ENCODE results near the gene CDC42SE2. TPM values are rescaled to one million over a fixed set of nuclear protein-coding genes. Genes with fewer than 3 reads are reported as not detected.
"Not testable (repeated sequence)": the region's sequence is repeated elsewhere in the genome, so short reads cannot be mapped to it uniquely, and the experiment has no call there.

CDC42SE2 gene
- total RNA-seq, 1 donor from 2014 or later = 32.3 TPM

DNA sequence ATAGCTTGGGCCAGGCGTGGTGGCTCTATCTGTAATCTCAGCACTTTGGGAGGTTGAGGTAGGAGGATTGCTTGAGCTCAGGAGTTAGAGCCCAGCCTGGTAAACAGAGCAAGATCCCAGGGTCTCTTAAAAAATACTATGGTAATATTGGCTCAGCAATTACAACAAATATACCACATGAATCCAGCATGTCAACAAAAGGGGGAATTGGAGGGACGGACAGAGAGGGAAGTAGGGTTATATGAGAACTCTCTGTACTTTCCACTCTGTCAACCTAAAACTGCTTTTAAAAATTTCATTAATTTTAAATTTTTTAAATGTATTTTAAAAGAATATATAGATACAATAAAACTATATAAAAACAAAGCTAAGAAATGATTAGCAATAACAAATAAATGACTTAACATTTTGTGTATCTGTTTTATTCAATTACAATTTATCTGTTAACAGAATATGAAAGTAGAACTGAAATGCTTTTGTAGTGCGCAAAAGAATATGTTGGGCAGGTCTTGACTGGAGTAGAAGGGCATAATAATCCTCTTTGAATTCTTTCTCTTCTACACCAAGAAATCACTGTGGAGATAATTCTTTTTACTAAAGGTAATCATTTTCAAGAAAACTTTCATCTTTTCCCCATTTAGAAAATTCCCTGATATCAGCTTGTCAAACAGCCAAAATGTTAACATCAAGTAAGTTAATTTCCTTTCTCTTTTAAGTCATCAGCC is 12.9 kb upstream of the CDC42SE2 start:
- no peak for DNase-seq

DNA sequence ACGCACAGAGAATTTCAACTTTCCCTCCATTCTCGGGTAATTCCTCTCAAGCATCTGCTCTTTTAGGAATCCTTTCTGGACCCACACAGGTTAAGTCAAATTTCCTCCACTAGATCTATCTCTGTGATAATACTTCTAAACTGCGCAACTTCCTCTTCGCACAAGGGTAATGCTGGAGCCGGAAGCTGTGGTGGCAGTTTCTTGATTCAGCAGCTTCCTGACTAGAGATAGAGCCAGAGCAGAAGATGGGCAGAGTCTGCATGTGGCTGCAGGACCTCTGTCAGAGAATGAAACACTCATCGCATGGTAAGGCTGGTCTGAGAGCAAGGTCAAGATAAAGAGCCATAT is 11.1 kb upstream of the CDC42SE2 start:
- no peak for DNase-seq

DNA sequence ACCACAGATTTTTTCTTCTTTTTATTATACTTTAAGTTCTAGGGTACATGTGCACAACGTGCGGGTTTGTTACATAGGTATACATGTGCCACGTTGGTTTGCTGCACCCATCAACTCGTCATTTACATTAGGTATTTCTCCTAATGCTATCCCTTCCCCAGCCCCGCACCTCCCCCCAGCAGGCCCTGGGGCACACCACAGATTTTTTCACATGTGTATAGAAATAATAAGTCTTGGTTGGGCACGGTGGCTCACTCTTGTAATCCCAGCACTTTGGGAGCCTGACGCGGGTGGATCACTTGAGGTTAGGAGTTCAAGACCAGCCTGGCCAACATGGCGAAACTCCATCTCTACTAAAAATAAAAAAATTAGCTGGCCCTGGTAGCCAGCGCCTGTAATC is 9.8 kb upstream of the CDC42SE2 start:
- DNase-seq = not testable (repeated sequence)

DNA sequence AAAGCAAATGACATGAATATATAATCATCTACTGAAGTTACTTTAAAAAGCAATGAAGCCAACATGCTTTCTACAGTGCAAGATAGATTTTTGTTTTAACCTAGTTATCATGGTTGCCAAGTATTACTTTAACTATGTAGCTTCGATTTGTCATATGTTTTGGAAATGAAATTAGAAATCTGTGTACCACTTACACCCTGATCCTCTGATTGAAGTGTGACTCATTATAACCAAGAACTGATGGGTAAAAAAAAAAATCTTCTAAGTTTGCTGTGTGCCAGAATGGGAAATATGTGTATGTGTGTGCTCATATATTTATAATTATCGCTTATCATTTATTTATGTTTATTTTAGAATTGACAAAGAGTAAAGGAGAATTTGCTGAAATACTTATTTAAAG is 9.1 kb upstream of the CDC42SE2 start:
- no peak for DNase-seq

DNA sequence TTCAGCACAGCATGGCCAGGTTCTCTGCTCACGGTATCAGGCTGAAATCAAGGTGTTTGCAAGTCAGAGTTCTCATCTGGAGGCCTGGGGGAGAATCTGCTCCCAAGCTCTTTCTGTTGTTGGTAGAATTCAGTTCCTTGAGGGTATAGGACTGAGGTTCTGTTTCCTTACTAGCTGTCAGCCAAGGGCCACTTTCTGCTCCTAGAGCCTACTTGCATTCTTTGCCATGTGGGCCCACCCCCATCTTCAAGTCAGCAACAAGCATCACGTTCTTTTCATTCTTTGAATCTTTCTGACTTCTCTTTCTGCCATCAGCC is 7.4 kb upstream of the CDC42SE2 start:
- DNase-seq = no peak

DNA sequence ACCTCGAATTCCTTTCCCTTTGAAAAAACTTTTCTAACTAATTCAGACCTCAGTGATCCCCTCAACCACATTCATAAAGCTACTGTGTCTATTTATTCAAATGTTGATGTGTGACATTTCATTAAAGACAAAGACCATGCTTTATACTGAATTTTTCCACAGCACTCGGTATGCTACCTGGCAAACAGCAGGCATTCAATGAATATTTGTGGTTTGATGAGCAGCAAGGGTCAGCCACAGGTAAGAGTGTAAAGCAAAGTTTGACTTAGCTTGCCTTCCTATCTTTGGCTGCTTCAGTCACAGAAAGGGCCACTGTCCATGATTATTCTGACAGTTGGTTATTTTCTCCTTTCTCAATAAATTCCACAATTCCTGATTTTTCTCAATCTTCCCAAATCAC is 5.1 kb upstream of the CDC42SE2 start:
- no peak for DNase-seq

DNA sequence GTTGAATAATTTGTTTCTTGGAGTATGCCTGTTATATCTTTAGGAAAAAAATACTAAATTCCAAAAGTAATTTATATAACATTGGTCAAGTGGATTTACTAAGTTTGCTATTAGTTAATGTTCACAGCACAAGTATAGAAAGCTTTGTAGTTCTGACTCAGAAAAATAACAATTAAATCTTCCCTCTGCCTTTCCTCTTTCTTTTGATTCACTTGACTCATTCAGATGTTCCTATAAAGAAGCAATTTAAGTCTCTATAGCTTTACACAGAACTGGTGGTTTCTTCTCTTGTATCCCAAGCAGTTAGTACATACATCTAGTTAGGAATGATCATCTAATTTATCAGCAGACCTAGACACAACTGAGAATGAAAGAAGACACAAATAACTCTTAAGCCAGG is 4.5 kb upstream of the CDC42SE2 start:
- DNase-seq = no peak

DNA sequence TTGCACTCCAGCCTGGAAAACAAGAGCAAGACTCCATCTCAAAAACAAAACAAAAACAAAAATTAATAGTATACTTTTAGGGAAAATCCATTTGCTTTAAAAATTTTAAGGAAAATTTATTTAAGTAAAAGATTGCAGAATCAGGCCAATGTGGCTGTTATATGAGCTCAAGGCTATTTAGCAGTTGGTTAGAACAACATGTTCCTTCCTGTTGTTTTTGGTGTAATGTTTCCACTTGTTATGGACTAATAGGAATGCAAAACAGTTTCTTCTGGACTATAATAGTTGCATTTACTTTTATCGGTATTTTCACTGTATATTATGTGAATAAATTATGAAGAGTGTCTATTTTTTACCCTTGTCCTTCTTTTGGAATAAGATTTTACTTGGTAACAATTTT is 3.0 kb upstream of the CDC42SE2 start:
- no peak for DNase-seq

DNA sequence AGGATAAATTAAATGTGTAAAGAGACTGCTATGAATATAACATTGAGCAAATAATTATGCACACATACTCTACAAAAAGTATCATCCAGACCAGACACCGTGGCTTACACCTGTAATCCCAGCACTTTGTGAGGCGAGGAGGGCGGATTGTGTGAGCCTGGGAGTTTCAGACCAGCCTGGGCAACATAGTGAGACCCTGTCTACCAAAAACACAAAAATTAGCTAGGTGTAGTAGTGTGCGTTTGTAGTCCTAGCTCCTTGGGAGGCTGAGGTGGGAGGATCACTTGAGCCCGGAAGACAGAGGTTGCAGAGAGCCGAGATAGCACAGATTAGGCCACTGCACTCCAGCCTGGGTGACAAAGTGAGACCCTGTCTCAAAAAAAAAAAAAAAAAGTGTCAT is 2.4 kb upstream of the CDC42SE2 start:
- no peak for DNase-seq

DNA sequence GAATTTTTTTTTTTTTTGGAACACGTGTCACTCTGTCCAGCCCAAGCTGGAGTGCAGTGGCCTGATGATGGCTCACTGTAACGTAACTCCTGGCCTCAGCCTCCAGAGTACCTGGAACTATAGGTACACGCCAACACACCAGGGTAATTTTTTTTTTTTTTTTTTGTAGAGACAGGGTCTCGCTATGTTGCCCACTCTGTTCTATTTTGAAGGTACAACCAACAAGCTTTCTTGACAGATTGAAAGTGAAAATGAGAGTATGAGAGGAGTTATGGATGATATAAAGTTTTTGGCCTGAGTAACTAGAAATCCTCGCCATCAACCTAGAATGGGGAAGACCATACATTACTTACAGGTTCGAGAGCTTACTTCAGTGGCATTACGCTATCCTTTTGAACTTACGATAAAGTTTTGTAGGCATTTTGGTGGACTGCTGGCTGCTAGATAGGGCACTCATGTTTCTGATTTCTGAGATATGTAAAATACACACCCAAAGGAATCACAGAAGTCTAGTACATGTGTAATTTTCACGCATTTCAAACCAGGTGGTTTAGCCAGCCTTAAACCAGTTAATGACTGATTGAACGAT is 806 bp upstream of the CDC42SE2 start:
- peak; percentile 44 for DNase-seq

DNA sequence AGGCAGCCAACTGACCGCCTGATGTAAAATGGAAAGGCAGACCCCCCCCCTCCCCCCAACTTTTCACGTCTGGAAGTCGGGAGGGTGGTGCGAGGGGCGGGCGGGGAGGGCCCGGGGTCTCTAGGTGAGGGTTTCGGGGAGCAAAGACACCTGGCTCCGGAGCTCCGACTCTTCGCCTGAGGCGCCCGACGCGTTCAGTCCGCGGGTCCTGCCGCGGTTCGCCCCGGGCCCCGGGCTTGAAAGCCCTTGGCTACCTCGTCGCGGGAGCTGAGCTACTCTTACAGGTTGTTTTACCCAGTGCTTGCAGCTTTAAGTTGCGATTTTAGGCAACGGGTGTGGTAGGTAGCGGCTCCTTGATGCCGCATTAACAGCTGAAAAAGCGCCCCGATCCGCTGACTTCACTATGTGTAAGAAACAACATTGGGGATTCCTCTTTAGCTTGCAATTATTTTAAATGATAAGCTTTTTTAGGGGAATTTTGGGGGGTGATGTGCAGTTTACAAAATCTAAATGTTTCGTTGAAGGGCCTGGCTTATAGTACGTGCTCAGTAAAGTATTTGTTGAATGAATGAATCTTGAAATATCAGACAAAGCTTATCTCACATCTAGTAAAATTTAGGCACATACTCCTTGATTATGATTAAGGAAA is 722 bp downstream of the CDC42SE2 start:
- DNase-seq = peak; percentile 47

DNA sequence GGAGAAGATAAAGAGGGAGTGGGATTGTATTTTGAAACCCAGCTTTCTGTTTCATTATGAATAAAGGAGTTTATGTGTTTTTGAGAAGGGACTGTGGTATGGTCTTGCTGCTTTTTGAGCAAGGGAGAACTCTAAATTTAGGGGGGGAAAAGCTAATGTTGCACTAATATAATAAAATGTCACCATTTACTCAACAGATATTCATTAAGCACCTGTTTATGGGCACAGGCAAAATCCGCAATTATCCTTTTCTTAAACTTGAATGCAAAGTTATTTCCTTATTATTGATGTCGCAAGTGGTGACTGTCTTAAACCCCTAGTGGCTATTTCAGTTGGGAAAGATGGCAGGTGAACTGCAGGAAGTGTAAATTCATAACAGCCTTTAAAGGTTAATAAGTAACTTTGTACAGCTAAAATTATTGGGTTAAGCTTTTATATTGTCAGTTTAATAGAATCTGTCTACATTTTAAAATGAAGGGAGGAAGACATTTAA is 1.5 kb downstream of the CDC42SE2 start:
- peak; percentile 11 for DNase-seq

DNA sequence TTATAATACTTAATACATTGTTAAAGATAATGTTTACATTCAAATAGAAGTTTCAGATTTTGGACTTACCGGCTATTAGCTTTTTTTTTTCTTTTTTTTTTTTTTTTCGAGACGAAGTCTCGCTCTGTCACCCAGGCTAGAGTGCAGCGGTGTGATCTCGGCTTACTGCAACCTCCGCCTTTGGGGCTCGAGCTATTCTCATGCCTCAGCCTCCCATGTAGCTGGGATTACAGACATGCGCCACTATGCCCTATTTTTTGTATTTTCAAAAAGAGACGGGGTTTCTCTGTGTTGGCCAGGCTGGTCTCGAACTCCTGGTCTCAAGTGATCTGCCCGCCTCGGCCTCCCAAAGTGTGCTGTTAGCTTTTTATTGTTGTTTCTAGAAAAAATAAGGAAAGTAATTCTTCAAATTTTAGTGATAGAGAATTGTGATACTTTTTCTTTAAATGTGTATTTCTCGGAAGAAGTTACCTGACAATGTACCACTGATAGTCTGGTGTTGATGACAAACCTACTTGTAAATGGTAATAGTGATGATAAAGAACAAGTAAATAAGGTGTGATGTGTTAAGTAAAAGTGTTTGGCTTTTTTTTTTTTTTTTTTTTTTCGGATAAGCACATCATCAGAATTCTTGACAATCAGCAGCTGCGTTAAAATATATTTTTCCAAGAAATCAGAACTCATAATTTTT is 2.7 kb downstream of the CDC42SE2 start:
- DNase-seq = no peak

DNA sequence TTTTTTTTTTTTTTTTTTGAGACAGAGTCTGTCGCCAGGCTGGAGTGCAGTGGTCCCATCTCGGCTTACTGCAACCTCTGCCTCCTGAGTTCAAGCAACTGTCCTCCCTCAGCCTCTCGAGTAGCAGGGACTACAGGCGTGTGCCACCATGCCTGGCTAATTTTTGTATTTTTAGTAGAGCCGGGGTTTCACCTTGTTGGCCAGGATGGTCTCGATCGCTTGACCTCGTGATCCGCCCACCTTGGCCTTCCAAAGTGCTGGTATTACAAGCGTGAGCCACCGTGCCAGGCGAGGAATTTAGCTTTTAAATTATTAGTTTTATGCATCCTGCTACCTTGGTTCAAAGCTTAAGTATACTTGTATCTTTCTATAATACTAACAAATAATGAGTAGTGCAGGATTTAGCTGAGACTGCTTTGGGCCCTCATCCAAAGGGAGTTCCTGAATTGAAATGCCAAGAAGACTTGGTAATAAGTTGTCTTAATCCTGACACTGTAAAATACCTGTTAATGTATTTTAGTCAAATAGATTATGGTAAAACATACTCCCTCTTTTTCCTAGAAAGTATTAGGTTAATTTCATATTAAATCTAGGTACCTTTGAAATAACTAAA is 5.0 kb downstream of the CDC42SE2 start:
- DNase-seq = no peak

DNA sequence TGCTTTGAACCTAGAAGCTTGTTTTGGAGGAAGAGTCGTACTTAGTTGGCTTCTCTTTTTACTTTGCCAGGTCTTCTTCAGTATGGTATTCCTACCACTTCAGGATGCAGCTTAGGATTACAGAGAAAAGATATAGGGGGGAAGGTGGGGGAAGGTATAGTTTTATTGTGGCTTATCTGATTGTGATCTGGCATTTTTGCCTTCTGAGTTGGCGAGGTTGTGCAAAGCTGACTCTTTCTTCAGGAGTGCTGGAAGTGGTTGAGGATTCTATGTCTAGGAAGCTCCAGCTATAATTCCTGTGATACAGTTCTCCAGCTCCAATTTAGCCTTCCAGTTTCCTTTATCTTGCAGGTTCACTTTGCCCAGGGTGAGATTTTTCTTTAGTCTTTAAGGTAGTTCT is 7.0 kb downstream of the CDC42SE2 start:
- no peak for DNase-seq

DNA sequence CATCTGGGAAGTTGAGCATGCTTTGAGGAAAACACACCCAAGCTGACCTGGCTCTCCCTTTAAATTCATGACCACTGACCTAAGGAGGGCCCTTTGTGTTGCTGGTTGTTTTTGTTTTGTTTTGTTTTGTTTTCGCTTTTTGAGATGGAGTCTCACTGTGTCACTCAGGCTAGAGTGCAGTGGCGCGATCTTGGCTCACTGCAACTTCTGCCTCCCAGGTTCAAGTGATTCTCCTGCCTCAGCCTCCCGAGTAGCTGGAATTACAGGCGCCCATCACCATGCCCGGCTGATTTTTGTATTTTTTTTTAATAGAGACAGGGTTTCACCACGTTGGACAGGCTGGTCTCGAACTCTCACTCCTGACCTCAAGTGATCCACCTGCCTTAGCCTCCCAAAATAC is 8.0 kb downstream of the CDC42SE2 start:
- not testable (repeated sequence) for DNase-seq

DNA sequence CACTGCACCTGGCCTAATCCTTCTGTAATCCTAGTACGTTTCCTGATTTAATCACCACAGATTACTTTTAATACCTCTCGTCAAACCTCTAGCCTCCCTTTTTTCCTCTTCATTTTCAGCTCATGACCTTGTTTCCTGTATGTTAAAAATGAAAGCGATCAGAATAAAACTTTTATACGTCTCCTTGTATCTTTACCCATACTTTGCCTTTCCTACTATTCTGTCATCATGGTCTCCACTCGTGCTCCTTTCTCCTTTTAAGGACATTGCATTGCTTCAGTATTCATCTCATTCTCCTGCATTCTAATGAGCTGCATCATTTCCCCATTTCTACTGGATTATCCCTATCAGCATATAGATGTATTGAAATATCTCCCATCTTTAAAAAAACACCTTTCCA is 8.5 kb downstream of the CDC42SE2 start:
- DNase-seq = no peak

DNA sequence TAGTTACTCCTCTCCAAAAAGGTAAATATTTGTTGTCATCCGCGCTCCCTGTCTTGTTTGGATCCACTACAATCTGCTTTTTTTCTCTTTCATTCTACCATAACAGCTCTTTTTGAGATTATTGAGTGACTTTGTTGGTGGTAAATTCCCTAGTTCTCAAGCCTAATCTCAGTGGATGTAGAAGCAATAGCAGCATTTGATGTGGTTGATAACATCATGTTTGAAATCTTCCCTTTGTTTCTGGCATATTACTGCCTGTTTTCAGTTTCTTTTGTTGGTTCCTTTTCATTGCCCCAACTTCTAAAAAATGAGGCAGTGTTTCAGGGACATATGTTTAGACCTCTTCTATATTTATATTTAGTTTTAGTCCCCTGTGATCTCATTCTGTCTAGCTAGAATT is 8.9 kb downstream of the CDC42SE2 start:
- DNase-seq = no peak

DNA sequence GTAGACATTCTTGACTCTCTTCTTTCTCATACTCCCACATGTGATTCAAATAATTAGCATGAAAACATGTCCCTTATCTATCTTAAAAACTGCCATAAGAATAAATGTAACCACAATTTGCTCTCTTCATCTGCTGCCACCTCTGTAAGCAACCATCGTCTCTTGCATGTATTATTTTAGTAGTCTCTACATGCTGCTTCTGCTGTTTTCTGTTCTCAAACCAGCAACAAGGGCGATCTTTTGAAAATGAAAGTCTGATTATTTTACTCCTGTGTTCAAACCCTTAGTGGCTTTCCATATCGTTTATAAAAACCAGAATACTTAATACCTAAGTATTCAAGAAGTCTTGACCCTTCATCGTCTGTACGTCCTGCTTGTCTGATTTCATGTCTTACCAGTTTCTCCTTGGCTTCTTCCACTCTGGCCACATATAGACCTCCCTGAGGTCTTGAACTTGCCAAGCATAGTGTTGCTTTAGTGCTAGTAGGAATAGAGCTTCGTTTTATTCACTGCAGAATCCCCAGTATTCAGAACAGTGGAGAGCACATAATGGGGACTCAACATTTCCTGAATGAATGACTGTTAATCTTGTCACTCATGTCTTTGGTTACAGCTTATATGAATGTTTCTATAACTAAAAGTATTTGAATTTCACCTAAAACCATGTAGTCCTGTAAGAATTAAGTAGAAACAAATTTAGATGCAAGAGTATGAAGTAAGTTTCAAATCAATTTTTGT is 10.6 kb downstream of the CDC42SE2 start:
- DNase-seq = no peak

DNA sequence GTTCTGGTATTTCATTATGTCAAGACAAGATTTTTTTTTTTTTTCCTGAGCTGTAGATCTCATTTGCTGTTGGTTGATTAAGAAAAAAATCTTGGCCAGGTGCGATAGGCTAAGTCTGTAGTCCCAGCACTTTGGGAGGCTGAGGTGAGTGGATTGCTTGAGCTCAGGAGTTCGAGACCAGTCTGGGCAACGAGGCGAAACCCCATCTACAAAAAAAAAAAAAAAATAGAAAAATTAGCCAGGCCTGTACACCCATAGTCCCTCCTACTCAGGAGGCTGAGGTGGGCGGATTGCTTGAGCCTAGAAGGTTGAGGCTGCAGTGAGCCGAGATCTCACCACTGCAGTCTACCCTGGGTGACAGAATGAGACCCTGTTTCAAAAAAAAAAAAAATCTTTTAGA is 12.2 kb downstream of the CDC42SE2 start:
- no peak for DNase-seq

DNA sequence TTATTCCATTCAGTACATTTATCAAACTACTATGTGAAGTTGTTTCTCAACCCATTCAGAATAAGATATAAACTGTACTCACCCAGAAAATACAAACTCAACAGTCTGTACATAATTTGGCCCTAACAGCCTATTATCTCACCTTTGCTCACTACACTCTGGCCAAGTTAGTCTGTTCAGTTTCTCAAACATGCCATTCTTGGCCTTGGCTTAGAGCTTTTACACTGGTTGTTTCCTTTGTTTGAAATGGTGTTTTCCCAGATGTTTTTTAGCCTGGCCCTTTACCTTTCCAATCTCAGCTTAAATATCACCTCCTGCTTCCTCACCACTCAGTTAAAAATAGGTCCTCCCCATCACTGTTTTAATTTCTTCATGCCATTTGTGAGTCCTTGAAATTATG is 13.6 kb downstream of the CDC42SE2 start:
- no peak for DNase-seq
